ENCODE results near the gene KIRREL3. TPM values are rescaled to one million over a fixed set of nuclear protein-coding genes. Genes with fewer than 3 reads are reported as not detected.

The KIRREL3 gene
- total RNA-seq, 2 experiments from 2014 or later = not detected

DNA sequence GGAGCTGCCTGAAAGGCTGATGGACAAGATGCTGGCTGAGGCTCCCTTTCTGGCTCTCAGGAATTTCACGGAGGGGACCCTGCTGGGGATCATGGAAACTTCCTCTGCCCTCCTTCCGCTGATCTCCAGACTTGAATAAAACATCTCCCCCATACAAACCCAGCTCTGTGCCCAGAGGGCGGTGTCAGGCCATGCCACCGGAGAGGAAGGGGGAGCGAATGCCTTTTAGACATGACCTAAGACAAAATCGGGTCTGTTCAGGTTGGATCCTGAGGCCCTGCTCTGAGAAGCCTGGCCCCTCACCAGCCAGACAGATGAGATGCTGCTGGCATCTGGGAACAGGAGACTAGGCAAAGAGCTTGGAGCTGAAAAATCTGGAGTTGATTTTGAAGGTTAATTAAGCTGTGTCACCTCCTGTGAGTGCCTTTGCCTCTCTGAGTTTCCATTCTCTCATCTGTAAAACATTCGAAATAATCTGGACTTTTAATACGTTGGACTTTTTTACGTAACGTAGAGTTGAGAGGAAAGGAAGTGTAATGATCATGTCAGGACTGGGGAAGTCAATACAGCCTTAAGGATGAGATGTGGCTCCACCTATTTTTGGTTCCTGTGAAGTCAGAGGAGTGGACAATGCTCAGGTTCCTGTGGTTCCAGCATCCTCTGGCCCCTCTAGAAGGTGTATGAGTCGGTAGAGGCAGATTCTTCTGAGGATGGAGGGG is 481.4 kb downstream of the KIRREL3 start:
- no peaks in the 10 kb centered on the region for H3K9me3 Mint-ChIP-seq
- H3K27me3 Mint-ChIP-seq = no peaks in the 10 kb centered on the region
- no peaks in the 10 kb centered on the region for H3K4me1 Mint-ChIP-seq
- H3K4me3 Mint-ChIP-seq = no peak overlapping the region
- H3K27ac Mint-ChIP-seq = no peak overlapping the region
- DNase-seq = no peak
- H3K36me3 Mint-ChIP-seq (ENCODE audit: low read depth) = no peaks in the 10 kb centered on the region
- ChIA-PET POLR2A (no interaction called here), CTCF (no interaction called here)

DNA sequence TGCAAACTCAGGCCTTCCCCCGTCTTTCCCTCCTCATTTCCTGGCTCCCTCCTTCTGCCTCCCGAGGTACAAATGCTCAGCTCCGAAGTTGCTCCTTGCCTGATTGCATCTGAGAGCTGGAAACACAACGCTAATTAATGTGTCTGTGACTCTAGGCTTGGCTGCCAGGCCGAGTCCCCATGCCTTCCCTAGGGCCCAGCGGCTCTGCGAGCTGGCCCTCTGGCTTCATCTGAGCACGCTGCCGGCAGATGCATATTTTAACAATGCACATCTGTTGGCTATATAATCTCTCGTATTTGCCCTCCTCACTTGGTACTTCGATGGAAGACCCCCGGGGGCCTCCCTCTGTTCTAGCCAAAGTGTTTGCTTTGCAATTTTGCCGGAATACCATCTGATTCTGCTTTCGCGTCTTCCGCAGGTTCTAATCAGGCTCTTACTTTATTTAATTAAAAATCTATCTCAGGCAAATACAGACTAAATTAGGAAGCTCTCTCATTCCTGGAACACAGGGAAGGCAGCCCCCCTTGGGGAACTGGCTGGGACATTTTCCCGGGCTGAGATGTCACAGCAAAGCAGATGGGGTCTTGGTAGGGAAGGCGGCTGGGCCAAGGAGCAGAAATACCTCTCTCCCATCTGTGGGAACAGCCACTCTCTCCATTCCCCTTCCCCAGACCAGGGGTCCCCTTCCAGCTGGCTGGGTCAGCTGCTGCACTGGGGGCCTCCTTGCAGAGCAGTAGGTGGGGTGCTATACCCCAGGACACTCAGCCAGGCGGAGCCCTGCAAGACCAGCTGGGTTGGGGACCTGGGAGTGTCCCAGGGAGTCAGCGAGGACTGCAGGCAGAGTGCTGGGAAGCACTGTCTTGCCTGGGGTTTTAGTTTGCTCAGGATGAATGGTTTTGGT is 482.2 kb downstream of the KIRREL3 start:
- ChIA-PET CTCF (no interaction called here), POLR2A (no interaction called here)
- H3K27me3 Mint-ChIP-seq = no peaks in the 10 kb centered on the region

DNA sequence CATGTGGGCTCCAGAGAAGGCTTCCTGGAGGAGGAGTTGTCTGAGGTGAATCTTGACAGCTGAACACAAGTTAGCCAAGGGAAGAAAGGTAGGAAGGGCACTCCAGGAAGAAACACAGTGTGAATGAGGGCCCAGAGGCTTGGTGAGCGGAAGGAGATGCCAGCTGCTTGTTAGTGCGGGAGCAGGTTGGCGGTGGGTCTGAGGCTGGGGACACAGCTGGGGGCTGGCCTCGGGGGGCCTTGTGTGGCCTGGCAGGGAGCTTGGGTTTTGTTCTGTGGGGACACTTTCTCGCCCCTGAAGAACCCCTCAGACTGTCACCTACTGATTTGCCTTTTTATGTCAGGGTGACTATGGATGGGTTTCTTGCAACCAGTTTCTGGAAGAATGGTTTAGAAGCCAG is 485.1 kb downstream of the KIRREL3 start:
- H3K36me3 Mint-ChIP-seq (ENCODE audit: low read depth) = no peaks in the 10 kb centered on the region
- no peaks in the 10 kb centered on the region for H3K4me1 Mint-ChIP-seq
- H3K27me3 Mint-ChIP-seq = no peaks in the 10 kb centered on the region
- ChIA-PET POLR2A (interaction anchor here (0.6 kb wide), 1 partner anchor 16 kb away, joined by 3 read pairs; no protein-coding TSS in a partner anchor), CTCF (no interaction called here)
- DNase-seq = no peak
- no peaks in the 10 kb centered on the region for H3K9me3 Mint-ChIP-seq
- H3K27ac Mint-ChIP-seq = no peak overlapping the region
- no peak overlapping the region for H3K4me3 Mint-ChIP-seq

More for the DNA sequence above, 482.2 kb downstream of the KIRREL3 start:
- Mint-ChIP-seq H3K4me1 (no peaks in the 10 kb centered on the region), H3K27ac (no peak overlapping the region), H3K9me3 (no peaks in the 10 kb centered on the region), H3K36me3 (ENCODE audit: low read depth) (no peaks in the 10 kb centered on the region), H3K4me3 (no peak overlapping the region)
- no peak for DNase-seq

DNA sequence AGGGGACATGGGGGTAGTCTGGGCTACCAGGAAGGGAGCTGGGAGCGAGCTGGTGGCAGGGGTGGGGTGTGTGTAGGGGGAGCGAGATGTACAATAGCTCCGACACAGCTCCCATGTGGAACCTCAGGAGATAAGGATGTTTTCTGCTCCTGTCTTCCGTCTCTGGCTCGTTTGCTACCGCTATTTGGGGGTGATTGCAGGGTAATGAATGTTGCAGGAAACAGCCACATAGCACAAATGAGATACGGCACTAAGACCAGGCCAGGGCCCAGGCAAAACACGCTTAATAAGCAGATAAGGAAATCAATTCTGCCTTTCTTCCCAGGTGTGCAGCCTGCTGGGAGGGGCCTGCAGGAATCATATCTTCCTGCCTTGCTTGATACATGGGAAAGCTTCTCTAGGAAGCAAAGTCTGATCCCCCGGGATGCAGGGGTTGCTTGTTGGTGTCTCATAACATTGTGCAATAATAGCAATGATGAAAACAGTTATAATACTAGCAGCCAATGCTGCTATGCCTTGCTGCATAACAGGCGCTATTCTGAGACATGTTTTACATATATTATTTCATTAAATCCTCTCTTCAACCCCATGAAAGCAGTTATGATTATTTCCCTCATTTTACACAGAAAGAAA is 486.4 kb downstream of the KIRREL3 start:
- H3K36me3 Mint-ChIP-seq (ENCODE audit: low read depth) = no peaks in the 10 kb centered on the region
- no peak for DNase-seq
- no peaks in the 10 kb centered on the region for H3K27me3 Mint-ChIP-seq
- ChIA-PET CTCF (no interaction called here), POLR2A (no interaction called here)
- no peaks in the 10 kb centered on the region for H3K9me3 Mint-ChIP-seq
- no peaks in the 10 kb centered on the region for H3K4me1 Mint-ChIP-seq
- no peak overlapping the region for H3K4me3 Mint-ChIP-seq
- H3K27ac Mint-ChIP-seq = no peak overlapping the region

DNA sequence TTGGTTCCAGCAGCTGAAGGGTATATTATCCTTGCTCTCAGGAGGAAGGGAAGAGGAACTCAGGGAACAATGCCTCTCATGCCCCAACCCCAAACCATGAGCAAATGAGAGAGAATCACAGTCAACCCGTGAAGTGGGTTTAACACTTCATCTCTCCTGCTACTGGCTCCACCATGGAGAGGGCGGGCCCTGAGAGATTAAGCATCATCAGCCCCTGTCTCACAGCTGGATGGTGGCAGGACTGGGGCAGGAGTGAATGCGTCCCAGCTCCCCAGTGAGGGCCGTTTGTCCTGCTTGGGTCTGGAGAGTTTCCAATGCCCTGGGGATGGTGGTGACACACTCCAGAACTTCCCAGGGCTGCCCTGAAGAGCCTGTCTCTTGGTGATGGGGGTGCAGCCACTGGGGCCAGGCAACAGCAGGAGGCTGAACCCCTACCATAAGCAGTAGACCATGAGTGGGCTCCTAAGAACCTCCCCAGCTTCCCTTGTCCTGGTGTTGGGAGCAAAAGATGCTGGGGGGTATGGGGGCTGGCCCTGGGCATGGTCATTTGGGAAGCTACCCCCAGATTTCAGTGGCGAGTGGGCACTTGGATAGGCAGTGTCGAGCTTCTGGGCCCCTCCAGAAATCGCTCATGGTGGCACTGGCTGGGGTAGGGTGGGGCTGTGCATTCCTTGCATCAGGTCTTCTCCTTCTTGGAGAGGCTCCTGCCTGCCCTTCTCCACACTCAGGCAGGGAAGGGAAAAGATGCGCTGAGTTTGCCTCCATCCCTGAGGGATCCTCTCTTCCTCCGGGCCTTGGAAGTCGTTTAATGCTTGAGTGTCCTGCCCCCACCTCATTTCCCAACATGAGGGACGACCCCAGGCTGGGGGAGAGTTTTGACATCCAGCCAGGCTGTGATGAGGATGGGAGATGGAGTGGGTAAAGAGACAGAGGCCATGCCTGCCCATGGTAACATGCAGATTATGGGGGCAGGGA is 487.5 kb downstream of the KIRREL3 start:
- DNase-seq = no peak
- Mint-ChIP-seq H3K4me3 (no peak overlapping the region), H3K36me3 (ENCODE audit: low read depth) (no peaks in the 10 kb centered on the region), H3K27ac (no peak overlapping the region), H3K4me1 (no peaks in the 10 kb centered on the region), H3K9me3 (no peaks in the 10 kb centered on the region), H3K27me3 (no peaks in the 10 kb centered on the region)
- ChIA-PET POLR2A (no interaction called here), CTCF (interaction anchor here (0.7 kb wide), 1 partner anchor 13 kb away, joined by 4 read pairs; no protein-coding TSS in a partner anchor)

DNA sequence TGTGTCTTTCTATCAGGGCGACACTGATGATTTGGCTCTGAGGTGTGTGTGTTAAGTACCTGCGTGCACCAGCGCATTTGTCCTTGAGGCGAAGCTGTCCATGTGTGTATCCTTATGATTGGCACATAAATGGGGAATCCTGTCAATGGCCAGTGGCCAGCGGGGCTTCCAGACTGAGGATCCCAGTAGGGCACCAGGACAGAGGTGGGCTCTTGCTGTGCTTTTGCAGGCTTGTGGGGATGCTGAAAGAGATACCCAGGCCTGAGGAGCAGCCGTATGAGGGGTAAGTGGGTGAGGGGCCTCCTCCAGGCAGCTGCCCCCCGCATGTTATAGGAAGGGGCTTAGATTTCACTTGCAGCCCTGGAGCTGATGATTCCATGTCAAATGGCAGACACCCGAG is 488.3 kb downstream of the KIRREL3 start:
- DNase-seq = no peak
- CTCF ChIA-PET = no interaction called here
- Mint-ChIP-seq H3K36me3 (ENCODE audit: low read depth) (no peaks in the 10 kb centered on the region), H3K27me3 (no peaks in the 10 kb centered on the region), H3K4me3 (no peak overlapping the region), H3K4me1 (no peaks in the 10 kb centered on the region), H3K9me3 (no peaks in the 10 kb centered on the region), H3K27ac (no peak overlapping the region)
- POLR2A ChIA-PET = no interaction called here

DNA sequence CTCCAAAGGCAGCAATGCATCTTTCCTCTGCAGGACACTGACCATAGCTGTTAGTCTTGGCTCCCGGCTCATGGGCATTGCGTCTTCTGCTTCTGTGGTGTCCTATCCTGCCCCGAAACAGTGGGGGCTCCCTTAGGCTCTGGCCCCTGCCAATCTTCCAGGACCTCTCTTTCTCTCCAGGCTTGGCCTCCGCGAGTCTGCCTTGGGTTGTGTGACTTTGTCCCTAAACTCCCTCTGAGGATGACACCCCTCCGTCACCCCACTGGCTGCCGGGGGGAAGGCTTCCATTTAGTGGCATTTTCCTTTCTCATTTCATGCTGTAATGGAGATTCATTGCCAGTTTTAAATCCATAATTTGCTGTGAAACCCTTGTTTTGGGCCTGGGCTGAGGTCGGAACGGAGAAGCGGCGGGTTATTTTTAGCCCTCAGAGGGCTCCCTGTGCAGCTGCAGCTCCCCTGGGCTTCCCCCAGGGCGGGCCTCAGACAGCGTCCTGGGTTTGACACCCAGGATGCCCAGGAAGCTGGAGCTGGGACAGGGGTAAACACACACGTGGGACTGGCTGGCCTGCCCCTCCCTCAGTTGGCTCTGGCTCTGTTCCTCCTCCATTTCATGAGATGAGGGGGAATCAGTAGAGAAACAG is 489.0 kb downstream of the KIRREL3 start:
- POLR2A ChIA-PET = no interaction called here
- no peaks in the 10 kb centered on the region for H3K36me3 Mint-ChIP-seq (ENCODE audit: low read depth)
- peaks cover 4% of the 10 kb centered on the region for H3K27me3 Mint-ChIP-seq
- H3K27ac Mint-ChIP-seq = no peak overlapping the region
- no peak for DNase-seq
- H3K9me3 Mint-ChIP-seq = no peaks in the 10 kb centered on the region
- H3K4me3 Mint-ChIP-seq = no peak overlapping the region
- CTCF ChIA-PET = no interaction called here
- H3K4me1 Mint-ChIP-seq = no peaks in the 10 kb centered on the region

DNA sequence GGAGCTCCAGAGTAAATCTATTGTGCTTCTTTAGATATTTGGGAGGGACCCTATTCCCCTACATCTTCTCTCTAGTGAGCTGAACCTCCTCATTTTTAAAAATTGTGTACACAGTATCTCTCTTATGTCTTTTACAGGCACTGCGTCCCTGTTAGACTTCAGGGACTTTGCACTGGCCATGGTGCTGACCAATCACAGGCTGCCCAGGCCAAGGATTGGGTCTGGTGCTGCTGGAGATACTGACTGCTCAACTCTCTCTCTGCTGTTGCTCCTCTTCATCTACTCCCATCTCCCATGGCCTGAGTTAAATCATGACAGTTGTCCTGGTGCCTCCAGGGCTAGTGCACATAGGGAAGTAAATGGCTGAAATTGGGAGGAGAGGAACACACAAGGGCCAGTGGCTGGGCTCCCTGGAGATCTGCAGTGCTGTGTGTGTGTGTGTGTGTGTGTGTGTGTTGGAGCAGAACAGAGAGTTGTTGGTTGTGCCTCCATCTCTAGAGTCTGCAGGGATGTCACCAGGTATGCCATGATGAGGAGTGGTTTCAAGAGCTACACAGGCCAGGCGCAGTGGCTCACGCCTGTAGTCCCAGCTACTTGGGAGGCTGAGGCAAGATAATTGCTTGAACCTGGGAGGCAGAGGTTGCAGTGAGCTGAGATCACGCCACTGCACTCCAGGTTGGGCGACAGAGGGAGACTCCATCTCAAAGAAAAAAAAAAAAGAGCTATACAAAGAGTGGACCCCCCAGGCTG is 489.8 kb downstream of the KIRREL3 start:
- no peaks in the 10 kb centered on the region for H3K36me3 Mint-ChIP-seq (ENCODE audit: low read depth)
- POLR2A ChIA-PET = no interaction called here
- DNase-seq = no peak
- no peaks in the 10 kb centered on the region for H3K4me1 Mint-ChIP-seq
- H3K4me3 Mint-ChIP-seq = no peak overlapping the region
- no peaks in the 10 kb centered on the region for H3K9me3 Mint-ChIP-seq
- CTCF ChIA-PET = no interaction called here
- H3K27me3 Mint-ChIP-seq = peaks cover 4% of the 10 kb centered on the region
- H3K27ac Mint-ChIP-seq = no peak overlapping the region

DNA sequence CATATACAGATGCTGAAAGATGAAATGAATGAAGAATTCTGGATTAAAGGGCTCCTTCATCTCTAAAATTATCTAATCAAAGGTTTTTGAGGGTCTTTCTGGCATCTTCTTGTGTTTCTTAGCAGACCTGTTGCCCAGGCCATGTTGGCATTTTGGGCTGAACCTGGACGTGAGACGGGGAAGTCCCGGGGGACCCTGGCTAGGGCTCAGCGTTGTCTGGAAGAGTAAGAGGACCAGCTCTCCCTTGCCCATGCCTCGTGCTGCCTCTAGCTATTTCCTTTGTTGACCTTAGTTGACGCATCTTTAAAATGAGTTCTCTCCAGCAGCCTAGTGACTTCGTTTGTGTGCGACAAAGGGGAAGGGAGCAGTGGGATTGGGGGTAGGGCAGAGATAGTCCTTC is 492.9 kb downstream of the KIRREL3 start:
- no peaks in the 10 kb centered on the region for H3K9me3 Mint-ChIP-seq
- no peaks in the 10 kb centered on the region for H3K36me3 Mint-ChIP-seq (ENCODE audit: low read depth)
- no peaks in the 10 kb centered on the region for H3K4me1 Mint-ChIP-seq
- ChIA-PET POLR2A (no interaction called here), CTCF (no interaction called here)
- peaks cover 10% of the 10 kb centered on the region for H3K27me3 Mint-ChIP-seq
- DNase-seq = no peak
- no peak overlapping the region for H3K27ac Mint-ChIP-seq
- no peak overlapping the region for H3K4me3 Mint-ChIP-seq

DNA sequence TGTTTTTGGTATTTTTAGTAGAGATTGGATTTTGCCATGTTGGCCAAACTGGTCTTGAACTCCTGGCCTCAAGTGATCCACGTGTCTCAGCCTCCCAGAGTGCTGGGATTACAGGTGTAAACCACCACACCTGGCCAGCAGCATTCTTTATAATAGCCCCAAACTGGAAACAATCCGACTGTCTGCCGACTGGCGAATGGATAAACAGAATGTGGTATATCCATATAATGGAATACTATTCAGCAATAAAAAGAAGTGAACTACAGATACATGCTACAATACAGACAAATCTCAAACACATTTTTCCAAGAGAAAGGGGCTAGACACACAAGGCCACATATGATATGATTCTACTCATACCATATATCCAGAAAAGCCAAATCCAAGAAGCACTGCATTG is 493.8 kb downstream of the KIRREL3 start:
- CTCF ChIA-PET = no interaction called here
- Mint-ChIP-seq H3K27ac (no peak overlapping the region), H3K27me3 (peaks cover 10% of the 10 kb centered on the region), H3K9me3 (no peaks in the 10 kb centered on the region), H3K36me3 (ENCODE audit: low read depth) (no peaks in the 10 kb centered on the region), H3K4me3 (no peak overlapping the region), H3K4me1 (no peaks in the 10 kb centered on the region)
- POLR2A ChIA-PET = no interaction called here
- DNase-seq = no peak

DNA sequence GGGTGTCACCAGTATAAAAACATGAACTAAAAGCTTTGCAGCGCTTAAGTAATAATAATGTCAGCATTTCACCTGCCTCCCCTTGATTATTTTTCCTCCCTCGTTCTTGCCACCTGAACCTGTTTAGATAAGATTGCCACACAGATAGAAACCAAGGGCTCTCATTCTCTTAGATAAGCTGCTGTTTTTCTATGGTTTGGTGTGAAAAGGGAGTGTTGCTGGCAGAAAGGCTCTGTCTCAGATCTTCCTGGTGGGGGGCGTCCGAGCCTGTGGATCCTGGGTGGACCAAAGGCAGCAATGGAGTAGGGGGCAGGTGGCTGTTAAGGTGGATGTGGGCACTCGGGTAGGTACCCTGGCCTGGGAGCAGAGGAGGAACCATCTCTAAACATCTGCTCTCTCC is 497.6 kb downstream of the KIRREL3 start:
- Mint-ChIP-seq H3K27me3 (peaks cover 20% of the 10 kb centered on the region), H3K4me3 (no peak overlapping the region), H3K4me1 (no peaks in the 10 kb centered on the region), H3K36me3 (ENCODE audit: low read depth) (no peaks in the 10 kb centered on the region), H3K27ac (no peak overlapping the region), H3K9me3 (no peaks in the 10 kb centered on the region)
- DNase-seq = no peak
- POLR2A ChIA-PET = no interaction called here
- CTCF ChIA-PET = interaction anchor here (0.6 to 3.3 kb wide), 3 partner anchors 22 to 391 kb away, joined by 3 to 12 read pairs (median 4); no protein-coding TSS in a partner anchor

Measured in activated CD4-positive, alpha-beta T cell treated with anti-CD3 and anti-CD28 coated beads, Interleukin-2, amount 10 ng/mL, durations not matched to agents 7 days and 5 days (primary cell).